HepG2 (cell line): ENCODE results near the gene OR2B2. TPM values are rescaled to one million over a fixed set of nuclear protein-coding genes. Genes with fewer than 3 reads are reported as not detected.
A peak's percentile ranks its signal among the peaks of the same experiment; 100 is the strongest.

ENCODE experiments used
- ATF1 ChIP-seq: IDR thresholded peaks from 2 replicates; pipeline ENCODE4 v1.6.1; 2016; ENCODE audit warnings: mild to moderate bottlenecking, control low read depth
- ATF7-NPFF ChIP-seq: sonication (generic); formaldehyde crosslinking; IDR thresholded peaks from 2 replicates; pipeline ENCODE4 v1.8.1; 2023; ENCODE audit warnings: mild to moderate bottlenecking, low read depth, missing genetic modification reagents, moderate library complexity
- CHCHD3 ChIP-seq: sonication (generic); formaldehyde crosslinking; IDR thresholded peaks from 2 replicates; pipeline ENCODE4 v1.8.0; 2022; ENCODE audit warnings: mild to moderate bottlenecking, missing genetic modification reagents, moderate library complexity
- FOXC1 ChIP-seq: sonication (generic); formaldehyde crosslinking; IDR thresholded peaks from 2 replicates; pipeline ENCODE4 v1.8.0; 2022; ENCODE audit warnings: mild to moderate bottlenecking, missing genetic modification reagents, borderline replicate concordance
- MAF1 ChIP-seq: sonication (generic); formaldehyde crosslinking; IDR thresholded peaks from 2 replicates; pipeline ENCODE4 v1.5.0; 2020; ENCODE audit warnings: missing genetic modification reagents, borderline replicate concordance
- MEIS2 ChIP-seq: sonication (generic); formaldehyde crosslinking; IDR thresholded peaks from 2 replicates; pipeline ENCODE4 v1.9.0; 2021; ENCODE audit warnings: mild to moderate bottlenecking, missing genetic modification reagents
- NBN ChIP-seq: fragments of 450-650 bp; conservative IDR thresholded peaks from 2 replicates; pipeline ENCODE4 v1.6.1; 2017
- NFE2L1 ChIP-seq: sonication (generic); formaldehyde crosslinking; IDR thresholded peaks from 2 replicates; pipeline ENCODE4 v1.4.0; 2020; ENCODE audit warnings: missing genetic modification reagents, mild to moderate bottlenecking, borderline replicate concordance
- RBFOX2 ChIP-seq: fragments of 200-400 bp; formaldehyde crosslinking; IDR thresholded peaks from 2 replicates; pipeline ENCODE4 v1.6.1; 2017; ENCODE audit warnings: low read depth, mild to moderate bottlenecking, low read length
- RNF2 ChIP-seq: fragments of 450-650 bp; conservative IDR thresholded peaks from 2 replicates; pipeline ENCODE4 v1.6.1; 2016; ENCODE audit warnings: low read depth
- SNAPC2 ChIP-seq: sonication (generic); formaldehyde crosslinking; IDR thresholded peaks from 2 replicates; pipeline ENCODE4 v1.8.1; 2022; ENCODE audit warnings: mild to moderate bottlenecking, missing genetic modification reagents
- SP4 ChIP-seq: sonication (generic); formaldehyde crosslinking; IDR thresholded peaks from 2 replicates; pipeline ENCODE4 v1.8.1; 2023; ENCODE audit warnings: mild to moderate bottlenecking, missing genetic modification reagents
- ZFP41 ChIP-seq: sonication (generic); formaldehyde crosslinking; IDR thresholded peaks from 2 replicates; pipeline ENCODE4 v1.4.0; 2020; ENCODE audit warnings: mild to moderate bottlenecking, missing genetic modification reagents, borderline replicate concordance
- ZFP90 ChIP-seq: sonication (generic); formaldehyde crosslinking; IDR thresholded peaks from 2 replicates; pipeline ENCODE4 v1.8.0; 2022; ENCODE audit warnings: missing genetic modification reagents, mild to moderate bottlenecking, inconsistent platforms, borderline replicate concordance
- ZNF230 ChIP-seq: sonication (generic); formaldehyde crosslinking; IDR thresholded peaks from 2 replicates; pipeline ENCODE4 v1.4.0; 2020; ENCODE audit warnings: mild to moderate bottlenecking, missing genetic modification reagents
- ZNF335 ChIP-seq: sonication (generic); formaldehyde crosslinking; IDR thresholded peaks from 2 replicates; pipeline ENCODE4 v1.4.0; 2020; ENCODE audit warnings: missing genetic modification reagents
- ZNF367 ChIP-seq: sonication (generic); formaldehyde crosslinking; IDR thresholded peaks from 2 replicates; pipeline ENCODE4 v1.4.0; 2020; ENCODE audit warnings: missing genetic modification reagents, borderline replicate concordance
- ZNF501 ChIP-seq: sonication (generic); formaldehyde crosslinking; IDR thresholded peaks from 2 replicates; pipeline ENCODE4 v1.5.1; 2020; ENCODE audit warnings: mild to moderate bottlenecking, moderate library complexity, missing genetic modification reagents
- ZNF616 ChIP-seq: sonication (generic); formaldehyde crosslinking; IDR thresholded peaks from 2 replicates; pipeline ENCODE4 v1.5.0; 2020; ENCODE audit warnings: low read depth, mild to moderate bottlenecking, missing genetic modification reagents
- ZNF709 ChIP-seq: sonication (generic); formaldehyde crosslinking; IDR thresholded peaks from 2 replicates; pipeline ENCODE4 v1.5.0; 2020; ENCODE audit warnings: mild to moderate bottlenecking, missing genetic modification reagents
- ZNF776 ChIP-seq: sonication (generic); formaldehyde crosslinking; IDR thresholded peaks from 2 replicates; pipeline ENCODE4 v1.4.0; 2020; ENCODE audit warnings: mild to moderate bottlenecking, missing genetic modification reagents
- ZNF883 ChIP-seq: sonication (generic); formaldehyde crosslinking; IDR thresholded peaks from 2 replicates; pipeline ENCODE4 v1.5.1; 2020; ENCODE audit warnings: mild to moderate bottlenecking, missing genetic modification reagents; ENCODE audit errors: not compliant biosample characterization
- ZSCAN20 ChIP-seq: sonication (generic); formaldehyde crosslinking; IDR thresholded peaks from 2 replicates; pipeline ENCODE4 v1.4.0; 2020; ENCODE audit warnings: missing genetic modification reagents, mild to moderate bottlenecking, borderline replicate concordance
- polyA plus RNA-seq, 8 experiments: library from polyadenylated mRNA; depleted of rRNA in 3 of 8; stranded (reverse) in 7 of 8; unstranded in 1 of 8; fragments of >200 nt; fragmentation: Illumina TruSeq in 4 of 8; extraction: Trizol in 4 of 8; gene quantifications; 2 replicates each; pipeline versions ENCODE4 v1.2.1 to v1.2.3, GENCODE V29; 2011 to 2016; ENCODE audit warnings: low read depth in 4 of 8, missing spikeins in 1 of 8, mixed read lengths in 1 of 8; ENCODE audit not compliant: insufficient read depth in 1 of 8
- total RNA-seq, 5 experiments: library from RNA; depleted of rRNA; stranded (reverse); fragments of >200 nt; fragmentation: Illumina TruSeq; extraction: Trizol; gene quantifications; 2 replicates each; pipeline ENCODE4 v1.2.3, GENCODE V29; 2016; ENCODE audit warnings: low read depth in 1 of 5
- TF ChIP-seq, protein P1 (sequence below): sonication (generic); formaldehyde crosslinking; IDR thresholded peaks from 2 replicates; pipeline ENCODE4 v1.4.0; 2020; ENCODE audit warnings: missing genetic modification reagents
- TF ChIP-seq, protein P2 (sequence below): sonication (generic); formaldehyde crosslinking; IDR thresholded peaks from 2 replicates; pipeline ENCODE4 v1.4.0; 2020; ENCODE audit warnings: missing genetic modification reagents

The OR2B2 gene
- total and polyA plus RNA-seq, 2 of the 13 experiments (the other 11 are each of a cell fraction or from before 2014, with no cell fraction given), result not detected

DNA sequence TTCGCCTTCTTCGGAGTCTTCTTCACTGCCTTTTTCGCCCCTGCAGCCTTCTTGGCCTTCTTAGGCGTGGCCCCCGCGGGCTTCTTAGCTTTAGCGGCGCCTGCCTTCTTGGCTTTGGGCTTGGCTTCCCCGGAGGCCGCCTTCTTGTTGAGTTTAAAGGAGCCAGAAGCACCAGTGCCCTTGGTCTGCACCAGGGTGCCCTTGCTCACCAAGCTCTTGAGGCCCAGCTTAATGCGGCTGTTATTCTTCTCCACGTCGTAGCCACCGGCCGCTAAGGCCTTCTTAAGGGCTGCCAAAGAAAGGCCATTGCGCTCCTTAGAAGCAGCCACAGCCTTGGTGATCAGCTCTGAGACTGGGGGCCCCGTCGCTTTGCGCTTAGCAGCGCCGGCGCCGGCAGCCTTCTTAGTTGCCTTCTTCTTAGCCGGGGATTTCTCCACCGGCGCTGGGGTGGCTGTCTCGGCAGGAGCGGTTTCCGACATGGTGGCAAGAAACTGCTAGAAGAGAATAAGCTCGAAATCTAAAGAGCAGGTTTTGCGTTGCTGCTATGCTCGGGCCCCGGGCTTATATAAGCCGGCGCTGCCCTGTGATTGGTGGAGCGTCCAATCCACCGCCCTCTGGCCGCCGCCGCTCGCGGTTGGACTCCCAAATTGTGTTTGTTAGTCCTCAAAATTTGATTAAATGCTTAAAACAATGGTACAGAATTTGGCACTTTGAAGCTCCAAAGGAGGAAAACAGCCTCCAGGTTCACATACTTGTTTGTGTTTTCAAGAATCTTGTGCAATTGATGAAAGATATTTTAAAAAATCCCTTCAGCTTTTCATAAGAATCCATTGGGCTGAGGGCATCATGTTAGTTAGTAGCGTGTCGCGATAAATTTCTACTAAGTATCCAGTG is 44.9 kb downstream of the OR2B2 start (continued):
- TF ChIP-seq ZFP41 (CRISPR knock-in tag), result no peak
- no peak for TF ChIP-seq ZNF230 (CRISPR knock-in tag)
- TF ChIP-seq ZFP90 (CRISPR knock-in tag), result no peak
- TF ChIP-seq MEIS2 (CRISPR knock-in tag), result 0 out of 2 replicates have a peak, but pooled peaks have one; percentile 47
- TF ChIP-seq MAF1 (CRISPR knock-in tag), result no peak
- no peak for TF ChIP-seq ATF1 (CRISPR knock-in tag)
- TF ChIP-seq FOXC1 (CRISPR knock-in tag), result no peak
- peak; percentile 74 for TF ChIP-seq RBFOX2
- no peak for TF ChIP-seq NFE2L1 (CRISPR knock-in tag)
- TF ChIP-seq ZNF709 (CRISPR knock-in tag), result no peak
- no peak for TF ChIP-seq SNAPC2 (CRISPR knock-in tag)
- TF ChIP-seq, protein P1, sequence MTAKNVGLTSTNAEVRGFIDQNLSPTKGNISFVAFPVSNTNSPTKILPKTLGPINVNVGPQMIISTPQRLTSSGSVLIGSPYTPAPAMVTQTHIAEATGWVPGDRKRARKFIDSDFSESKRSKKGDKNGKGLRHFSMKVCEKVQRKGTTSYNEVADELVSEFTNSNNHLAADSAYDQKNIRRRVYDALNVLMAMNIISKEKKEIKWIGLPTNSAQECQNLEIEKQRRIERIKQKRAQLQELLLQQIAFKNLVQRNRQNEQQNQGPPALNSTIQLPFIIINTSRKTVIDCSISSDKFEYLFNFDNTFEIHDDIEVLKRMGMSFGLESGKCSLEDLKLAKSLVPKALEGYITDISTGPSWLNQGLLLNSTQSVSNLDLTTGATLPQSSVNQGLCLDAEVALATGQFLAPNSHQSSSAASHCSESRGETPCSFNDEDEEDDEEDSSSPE (CRISPR knock-in tag), result no peak
- TF ChIP-seq ZNF335 (CRISPR knock-in tag), result no peak
- TF ChIP-seq ZNF776 (CRISPR knock-in tag), result no peak
- peak; percentile 57; the same call in 1 of the 2 replicates for TF ChIP-seq ZSCAN20
- TF ChIP-seq, protein P2, sequence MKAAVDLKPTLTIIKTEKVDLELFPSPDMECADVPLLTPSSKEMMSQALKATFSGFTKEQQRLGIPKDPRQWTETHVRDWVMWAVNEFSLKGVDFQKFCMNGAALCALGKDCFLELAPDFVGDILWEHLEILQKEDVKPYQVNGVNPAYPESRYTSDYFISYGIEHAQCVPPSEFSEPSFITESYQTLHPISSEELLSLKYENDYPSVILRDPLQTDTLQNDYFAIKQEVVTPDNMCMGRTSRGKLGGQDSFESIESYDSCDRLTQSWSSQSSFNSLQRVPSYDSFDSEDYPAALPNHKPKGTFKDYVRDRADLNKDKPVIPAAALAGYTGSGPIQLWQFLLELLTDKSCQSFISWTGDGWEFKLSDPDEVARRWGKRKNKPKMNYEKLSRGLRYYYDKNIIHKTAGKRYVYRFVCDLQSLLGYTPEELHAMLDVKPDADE, result no peak
- TF ChIP-seq ZNF883 (CRISPR knock-in tag), result no peak
- no peak for TF ChIP-seq ZNF616 (CRISPR knock-in tag)
- TF ChIP-seq ZNF501 (CRISPR knock-in tag), result peak; percentile 54; the same call in 1 of the 2 replicates
- TF ChIP-seq NBN, result no peak
- no peak for TF ChIP-seq ATF7-NPFF (CRISPR knock-in tag)
- no peak for TF ChIP-seq ZNF367 (CRISPR knock-in tag)
- TF ChIP-seq RNF2, result no peak
- 0 out of 2 replicates have a peak, but pooled peaks have one; percentile 45 for TF ChIP-seq SP4 (CRISPR knock-in tag)
- TF ChIP-seq CHCHD3 (CRISPR knock-in tag), result no peak
